Panc1 (cell line): ENCODE results near the gene MRTFA. TPM values are rescaled to one million over a fixed set of nuclear protein-coding genes. Genes with fewer than 3 reads are reported as not detected.
"Not testable (repeated sequence)": the region's sequence is repeated elsewhere in the genome, so short reads cannot be mapped to it uniquely, and the experiment has no call there.

Source experiments
- ATAC-seq: fragments of 200-7000 bp; cut with Tn5 transposase; 2 replicates; pipeline ENCODE4 v1.9.1; 2020; ENCODE audit warnings: mild to moderate bottlenecking, moderate library complexity
- BruUV-seq: library from RNA; stranded (reverse); fragments of 400-500 nt; replicated peaks from 2 replicates; lab custom pipeline; 2021; lab: Mats Ljungman, UMichigan
- CTCF ChIA-PET: fragments of 300-600 bp; sonication (Branson Sonifier 250); formaldehyde crosslinking; loops from one replicate; lab custom pipeline; 2022; ENCODE audit warnings: antibody characterized with exemption; lab: Charles Lee
- POLR2A ChIA-PET: fragments of 300-600 bp; sonication (Branson Sonifier 250); formaldehyde crosslinking; loops from one replicate; lab custom pipeline; 2022; ENCODE audit warnings: antibody characterized with exemption; lab: Charles Lee
- DNase-seq: peaks from one replicate; pipeline ENCODE4 v3.0.0-alpha.2; 2010; ENCODE audit warnings: low read depth, low spot score
- H3K27ac ChIP-seq: 2 replicates; pipeline ENCODE4 v1.5.1; 2011; ENCODE audit warnings: mild to moderate bottlenecking, low read length, inconsistent platforms
- H3K27me3 ChIP-seq: fragments of 200-500 bp; sonication (Bioruptor generic); 2 replicates; pipeline ENCODE4 v1.6.0; 2014; ENCODE audit warnings: low read length, inconsistent platforms; ENCODE audit not compliant: control insufficient read depth, insufficient read depth
- H3K36me3 ChIP-seq: fragments of 200-500 bp; sonication (Bioruptor generic); 2 replicates; pipeline ENCODE4 v1.5.1; 2014; ENCODE audit warnings: inconsistent platforms, mild to moderate bottlenecking, low read length, moderate library complexity; ENCODE audit not compliant: control insufficient read depth, insufficient read depth
- H3K4me1 ChIP-seq: 2 replicates; pipeline ENCODE4 v1.5.1; 2011; ENCODE audit warnings: inconsistent platforms, mild to moderate bottlenecking, low read length, moderate library complexity; ENCODE audit not compliant: control insufficient read depth, insufficient read depth
- H3K4me3 ChIP-seq, 2 experiments: 2 replicates each; pipeline ENCODE4 v1.5.1; 2011 to 2012; ENCODE audit warnings: low read depth in 2 of 2, low read length in 2 of 2, mild to moderate bottlenecking in 2 of 2, inconsistent platforms in 1 of 2, moderate library complexity in 1 of 2
- H3K9me3 ChIP-seq: fragments of 200-500 bp; sonication (Bioruptor generic); 2 replicates; pipeline ENCODE4 v1.5.1; 2014; ENCODE audit warnings: low read depth, mild to moderate bottlenecking, inconsistent platforms, low read length, moderate library complexity; ENCODE audit not compliant: control insufficient read depth, insufficient read depth
- CTCF ChIP-seq: fragments of 450-650 bp; IDR thresholded peaks from 2 replicates; pipeline ENCODE4 v1.5.1; 2017; ENCODE audit warnings: mild to moderate bottlenecking
- POLR2AphosphoS5 ChIP-seq: IDR thresholded peaks from 2 replicates; pipeline ENCODE4 v1.6.1; 2012; ENCODE audit warnings: mild to moderate bottlenecking, low read depth, low read length, moderate library complexity
- SIN3A ChIP-seq: IDR thresholded peaks from 2 replicates; pipeline ENCODE4 v1.6.1; 2012; ENCODE audit warnings: low read depth, mild to moderate bottlenecking, low read length, moderate library complexity, borderline replicate concordance; ENCODE audit not compliant: insufficient read depth
- TCF7L2 ChIP-seq: IDR thresholded peaks from 2 replicates; pipeline ENCODE4 v1.6.1; 2011; ENCODE audit warnings: mild to moderate bottlenecking, low read depth, low read length, inconsistent platforms
- in situ Hi-C: cut with HindIII; loops from 2 replicates; pipeline ENCODE4 v1.10.0; 2016; ENCODE audit warnings: low sequenced_read_pairs, low pct_unique_long_range_greater_than_20kb
- intact Hi-C: fragments of 100-400 bp; cut with micrococcal nuclease; formaldehyde crosslinking; loops from one replicate; pipeline ENCODE4 v1.10.0; 2022; ENCODE audit not compliant: unreplicated experiment
- total RNA-seq: library from RNA; stranded (reverse); gene quantifications from one replicate; pipeline ENCODE4 v1.2.1, GENCODE V29; 2021; ENCODE audit not compliant: unreplicated experiment
- TF ChIP-seq, protein P1 (sequence below), 2 experiments: IDR thresholded peaks; 2 replicates each; pipeline ENCODE4 v1.6.1; 2011 to 2012; ENCODE audit warnings: low read depth in 2 of 2, control low read depth in 1 of 2, low read length in 1 of 2, mild to moderate bottlenecking in 1 of 2, moderate library complexity in 1 of 2; ENCODE audit not compliant: insufficient read depth in 1 of 2

Gene MRTFA
- total RNA-seq, 1 experiment from 2014 or later: 62.1 TPM

DNA sequence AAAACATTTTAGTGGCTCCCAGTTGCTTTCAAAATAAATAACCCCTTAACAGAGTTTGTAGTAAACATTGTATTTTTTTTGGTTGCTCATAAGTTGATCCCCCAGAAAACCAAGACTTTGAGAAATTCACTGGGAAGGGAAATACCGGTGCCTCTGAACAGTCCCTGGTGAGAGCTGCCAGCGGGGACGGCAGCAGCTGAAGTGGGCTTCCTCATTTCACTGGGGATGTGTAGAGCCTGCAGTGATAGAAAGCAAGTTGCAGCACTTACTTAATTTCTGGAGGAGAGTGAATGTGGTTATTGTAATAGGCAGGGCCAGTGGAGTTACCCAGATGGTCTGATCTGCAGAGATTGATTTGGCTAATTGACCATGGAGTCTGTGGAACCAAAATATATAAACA lies 24.2 kb upstream of the MRTFA start:
- Histone ChIP-seq H3K9me3 (no peaks in the 10 kb centered on the region), H3K27me3 (no peaks in the 10 kb centered on the region), H3K36me3 (no peaks in the 10 kb centered on the region), H3K4me3 (no peak overlapping the region), H3K4me1 (peaks cover 4% of the 10 kb centered on the region; the same call in 1 of the 2 replicates), H3K27ac (no peak overlapping the region)
- in situ Hi-C loops: no loop called here
- intact Hi-C loops: no loop called here
- no peak for TF ChIP-seq SIN3A
- TF ChIP-seq POLR2AphosphoS5: no peak
- ATAC-seq (no peak), DNase-seq (no peak)
- POLR2A ChIA-PET: no interaction called here
- CTCF ChIA-PET: no interaction called here
- BruUV-seq: no TSS peak

- in situ Hi-C loops (no loop called here), intact Hi-C loops (no loop called here)
- H3K27ac ChIP-seq: no peak overlapping the region
Observed at GRCh38 chr22:40659166-40659565, 22.6 kb upstream of the MRTFA start.

DNA sequence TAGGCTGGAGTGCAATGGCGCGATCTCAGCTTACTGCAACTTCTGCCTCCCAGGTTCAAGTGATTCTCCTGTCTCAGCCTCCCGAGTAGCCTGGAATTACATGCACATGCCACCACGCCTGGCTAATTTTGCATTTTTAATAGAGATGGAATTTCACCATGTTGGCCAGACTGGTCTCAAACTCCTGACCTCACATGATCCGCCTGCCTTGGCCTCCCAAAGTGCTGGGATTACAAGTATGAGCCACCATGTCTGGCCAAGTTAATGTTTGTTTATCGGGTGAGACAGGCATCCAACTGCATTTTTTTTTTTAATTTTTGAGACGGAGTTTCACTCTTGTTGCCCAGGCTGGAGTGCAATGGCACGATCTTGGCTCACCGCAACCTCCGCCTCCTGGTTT lies 20.1 kb upstream of the MRTFA start:
- H3K4me3 ChIP-seq, H3K9me3 ChIP-seq, CTCF ChIA-PET, H3K27ac ChIP-seq, intact Hi-C loops, BruUV-seq, ATAC-seq, in situ Hi-C loops, H3K36me3 ChIP-seq, H3K27me3 ChIP-seq, DNase-seq: not testable (repeated sequence)
- peaks cover 18% of the 10 kb centered on the region for H3K4me1 ChIP-seq
- POLR2A ChIA-PET: interaction anchor here (0.5 to 1.2 kb wide), 2 partner anchors 19 to 131 kb away, joined by 3 read pairs; no protein-coding TSS in a partner anchor

More at GRCh38 chr22:40659166-40659565, 22.6 kb upstream of the MRTFA start:
- Histone ChIP-seq H3K4me3 (no peak overlapping the region), H3K4me1 (peaks cover 7% of the 10 kb centered on the region), H3K9me3 (no peaks in the 10 kb centered on the region), H3K36me3 (no peaks in the 10 kb centered on the region), H3K27me3 (no peaks in the 10 kb centered on the region)
- ATAC-seq (no peak), DNase-seq (no peak)
- ChIA-PET POLR2A (no interaction called here), CTCF (no interaction called here)
- no TSS peak for BruUV-seq
- TF ChIP-seq, protein P1, sequence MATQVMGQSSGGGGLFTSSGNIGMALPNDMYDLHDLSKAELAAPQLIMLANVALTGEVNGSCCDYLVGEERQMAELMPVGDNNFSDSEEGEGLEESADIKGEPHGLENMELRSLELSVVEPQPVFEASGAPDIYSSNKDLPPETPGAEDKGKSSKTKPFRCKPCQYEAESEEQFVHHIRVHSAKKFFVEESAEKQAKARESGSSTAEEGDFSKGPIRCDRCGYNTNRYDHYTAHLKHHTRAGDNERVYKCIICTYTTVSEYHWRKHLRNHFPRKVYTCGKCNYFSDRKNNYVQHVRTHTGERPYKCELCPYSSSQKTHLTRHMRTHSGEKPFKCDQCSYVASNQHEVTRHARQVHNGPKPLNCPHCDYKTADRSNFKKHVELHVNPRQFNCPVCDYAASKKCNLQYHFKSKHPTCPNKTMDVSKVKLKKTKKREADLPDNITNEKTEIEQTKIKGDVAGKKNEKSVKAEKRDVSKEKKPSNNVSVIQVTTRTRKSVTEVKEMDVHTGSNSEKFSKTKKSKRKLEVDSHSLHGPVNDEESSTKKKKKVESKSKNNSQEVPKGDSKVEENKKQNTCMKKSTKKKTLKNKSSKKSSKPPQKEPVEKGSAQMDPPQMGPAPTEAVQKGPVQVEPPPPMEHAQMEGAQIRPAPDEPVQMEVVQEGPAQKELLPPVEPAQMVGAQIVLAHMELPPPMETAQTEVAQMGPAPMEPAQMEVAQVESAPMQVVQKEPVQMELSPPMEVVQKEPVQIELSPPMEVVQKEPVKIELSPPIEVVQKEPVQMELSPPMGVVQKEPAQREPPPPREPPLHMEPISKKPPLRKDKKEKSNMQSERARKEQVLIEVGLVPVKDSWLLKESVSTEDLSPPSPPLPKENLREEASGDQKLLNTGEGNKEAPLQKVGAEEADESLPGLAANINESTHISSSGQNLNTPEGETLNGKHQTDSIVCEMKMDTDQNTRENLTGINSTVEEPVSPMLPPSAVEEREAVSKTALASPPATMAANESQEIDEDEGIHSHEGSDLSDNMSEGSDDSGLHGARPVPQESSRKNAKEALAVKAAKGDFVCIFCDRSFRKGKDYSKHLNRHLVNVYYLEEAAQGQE (IDR thresholded peaks at IDR 0.05; ENCODE audit: insufficient read depth in 1 of 2, low read depth in 2 of 2, low read length in 1 of 2): no peak
- TF ChIP-seq CTCF: no peak
- TF ChIP-seq TCF7L2: no peak
- no peak for TF ChIP-seq POLR2AphosphoS5
- TF ChIP-seq SIN3A: no peak

DNA sequence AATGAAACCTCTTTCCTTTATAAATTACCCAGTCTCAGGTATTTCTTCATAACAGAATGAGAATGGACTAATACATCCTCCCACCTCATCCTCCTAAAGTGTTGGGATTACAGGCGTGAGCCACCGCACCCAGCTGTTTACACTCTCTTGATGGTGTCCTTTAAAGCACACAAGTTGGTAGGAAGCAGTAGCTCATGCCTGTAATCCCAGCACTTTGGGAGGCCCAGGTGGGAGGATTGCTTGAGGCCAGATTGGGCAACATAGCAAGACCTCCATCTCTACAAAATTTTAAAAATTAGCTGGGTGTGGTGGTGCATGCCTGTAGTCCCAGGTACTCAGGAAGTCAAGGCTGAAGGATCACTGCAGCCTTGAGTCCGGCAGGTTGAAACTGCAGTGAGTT lies 19.4 kb upstream of the MRTFA start:
- H3K4me3 ChIP-seq, intact Hi-C loops, H3K9me3 ChIP-seq, H3K36me3 ChIP-seq, H3K27ac ChIP-seq, in situ Hi-C loops, DNase-seq, H3K27me3 ChIP-seq, ATAC-seq, BruUV-seq: not testable (repeated sequence)
- ChIA-PET POLR2A (interaction anchor here (1.2 kb wide), 1 partner anchor 20 kb away, joined by 3 read pairs; no protein-coding TSS in a partner anchor), CTCF (interaction anchor here (0.5 kb wide), 1 partner anchor 104 kb away, joined by 4 read pairs; no protein-coding TSS in a partner anchor)
- peaks cover 24% of the 10 kb centered on the region for H3K4me1 ChIP-seq
